HUES48 (cell line): ENCODE results near the gene TAPT1.
"Not testable (repeated sequence)": the region's sequence is repeated elsewhere in the genome, so short reads cannot be mapped to it uniquely, and the experiment has no call there.

Source experiments
- H3K27ac ChIP-seq: one replicate; pipeline ENCODE4 v1.7.0; 2013; ENCODE audit warnings: low read depth, low read length, inconsistent platforms
- H3K27me3 ChIP-seq: 2 replicates; pipeline ENCODE4 v1.6.1; 2013; ENCODE audit warnings: mild to moderate bottlenecking, low read length; ENCODE audit not compliant: control insufficient read depth, insufficient read depth
- H3K36me3 ChIP-seq: 2 replicates; pipeline ENCODE4 v1.6.1; 2013; ENCODE audit warnings: low read length; ENCODE audit not compliant: control insufficient read depth, insufficient read depth
- H3K4me1 ChIP-seq: 2 replicates; pipeline ENCODE4 v1.6.1; 2013; ENCODE audit warnings: mild to moderate bottlenecking, low read length; ENCODE audit not compliant: control insufficient read depth, insufficient read depth
- H3K4me3 ChIP-seq: 2 replicates; pipeline ENCODE4 v1.5.1; 2013; ENCODE audit warnings: mild to moderate bottlenecking, low read depth, low read length
- H3K9ac ChIP-seq: 2 replicates; pipeline ENCODE4 v1.6.1; 2013; ENCODE audit warnings: mild to moderate bottlenecking, low read depth, low read length, moderate library complexity
- H3K9me3 ChIP-seq: 2 replicates; pipeline ENCODE4 v1.6.1; 2013; ENCODE audit warnings: low read length; ENCODE audit not compliant: control insufficient read depth, insufficient read depth

Gene TAPT1

DNA sequence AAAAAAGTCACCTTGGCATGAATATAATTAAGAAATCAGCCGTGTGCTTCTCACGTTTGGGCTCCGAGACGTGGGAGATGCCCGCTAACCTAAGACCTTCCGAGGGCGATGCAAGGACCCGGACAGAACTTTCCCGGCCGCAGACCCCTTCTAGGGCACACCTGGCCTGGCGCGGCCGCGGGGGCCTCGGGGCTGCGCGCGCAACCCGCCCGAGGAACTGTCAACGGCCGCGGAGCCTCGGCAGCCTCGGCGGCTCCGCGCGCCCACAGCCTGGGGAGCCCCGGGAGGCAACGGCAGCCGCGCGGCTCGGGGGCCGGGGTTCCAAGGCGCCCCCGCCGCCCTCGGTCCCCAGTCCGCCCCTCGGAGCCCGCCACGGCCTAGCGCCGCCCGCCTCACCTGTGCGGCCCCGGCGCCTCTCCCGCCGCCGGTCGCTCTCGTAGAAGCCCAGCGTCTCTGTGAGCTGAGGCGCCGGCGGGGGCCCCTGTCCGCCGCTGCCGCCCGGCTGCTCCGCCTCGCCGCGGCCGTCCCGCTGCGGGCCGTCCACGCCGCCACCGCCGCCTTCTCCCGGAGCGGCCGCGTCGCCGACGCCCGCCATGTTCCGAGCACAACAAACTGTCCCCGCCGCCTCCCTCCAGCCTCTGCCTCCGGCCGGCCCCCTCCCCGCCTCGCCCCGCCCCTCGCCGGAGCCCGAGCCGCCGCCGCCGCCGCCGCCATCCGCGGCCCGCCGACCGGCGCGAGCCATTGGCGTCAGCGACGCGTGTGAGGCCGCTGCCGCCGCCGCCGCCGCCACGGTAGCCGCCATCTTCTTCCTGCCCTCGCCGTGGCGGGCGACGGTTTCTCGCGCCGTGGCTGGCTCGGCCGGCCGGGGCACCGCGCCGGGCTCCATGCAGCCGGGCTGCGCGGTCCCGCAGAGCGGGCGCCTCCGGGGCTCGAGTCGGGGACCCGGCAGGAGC, at the start of gene TAPT1:
Gene TAPT1, minus strand, starts transcription at position 609 of the 953 bp plus-strand sequence. Its CDS starts 14 bp downstream, at position 595.
- no peaks in the 10 kb centered on the region for H3K9me3 ChIP-seq
- peak within 1 kb of the TSS; percentile 88 for H3K9ac ChIP-seq
- peak within 1 kb of the TSS; percentile 92 for H3K27ac ChIP-seq
- no peaks in the 10 kb centered on the region for H3K27me3 ChIP-seq
- peaks cover 30% of the 10 kb centered on the region for H3K4me1 ChIP-seq
- no peaks in the 10 kb centered on the region for H3K36me3 ChIP-seq
- H3K4me3 ChIP-seq: peak within 1 kb of the TSS; percentile 70

GRCh38 chr4:16271411-16271810, 45.1 kb upstream of the TAPT1 start:
- Histone ChIP-seq H3K9ac (no peak overlapping the region), H3K36me3 (no peaks in the 10 kb centered on the region), H3K4me3 (no peak overlapping the region), H3K27me3 (no peaks in the 10 kb centered on the region), H3K27ac (no peak overlapping the region), H3K9me3 (0 out of 2 replicates have a peak, but pooled peaks cover 2% of the 10 kb centered on the region), H3K4me1 (no peaks in the 10 kb centered on the region)

GRCh38 chr4:16270454-16271328, 44.4 kb upstream of the TAPT1 start:
- Histone ChIP-seq H3K9ac (no peak overlapping the region), H3K36me3 (no peaks in the 10 kb centered on the region), H3K27me3 (no peaks in the 10 kb centered on the region), H3K9me3 (no peaks in the 10 kb centered on the region), H3K27ac (no peak overlapping the region), H3K4me1 (no peaks in the 10 kb centered on the region), H3K4me3 (no peak overlapping the region)

DNA sequence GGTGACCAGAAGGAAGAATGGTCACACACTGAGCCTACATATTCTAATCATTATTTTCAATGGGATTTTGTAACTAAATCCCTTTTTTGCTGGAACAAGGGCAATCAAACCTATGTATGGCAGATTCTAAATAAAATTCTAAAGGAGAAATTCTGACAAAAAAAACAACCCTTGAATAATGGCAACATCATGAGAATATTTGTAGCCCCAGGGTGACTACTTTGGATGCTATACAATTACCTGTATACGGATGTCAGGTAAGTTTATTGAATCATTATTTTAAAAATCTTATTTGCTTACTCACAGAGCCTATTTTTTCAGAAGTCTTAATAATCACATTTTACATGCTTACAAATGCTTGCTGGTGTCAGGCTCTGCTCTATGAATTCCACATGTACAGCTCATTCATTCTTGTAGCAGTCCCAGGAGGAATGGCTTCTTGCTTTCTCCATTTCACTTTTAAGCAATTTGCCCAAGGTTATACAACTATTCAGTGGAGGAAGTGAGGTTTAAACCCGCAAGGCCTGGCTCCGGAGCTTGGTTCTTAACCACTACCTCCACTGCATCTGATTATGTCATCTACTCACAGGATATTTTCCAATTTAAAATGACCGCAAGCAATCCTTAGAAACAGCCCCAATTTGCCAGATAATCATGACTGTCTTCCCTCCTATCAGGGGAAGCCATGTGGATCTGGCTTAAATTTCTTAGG, 43.6 kb upstream of the TAPT1 start:
- H3K4me3 ChIP-seq, H3K9ac ChIP-seq, H3K27me3 ChIP-seq, H3K9me3 ChIP-seq, H3K4me1 ChIP-seq, H3K36me3 ChIP-seq, H3K27ac ChIP-seq: not testable (repeated sequence)

GRCh38 chr4:16269240-16269639, 43.0 kb upstream of the TAPT1 start:
- H3K9me3 ChIP-seq: no peaks in the 10 kb centered on the region
- H3K9ac ChIP-seq: no peak overlapping the region
- no peak overlapping the region for H3K4me3 ChIP-seq
- H3K4me1 ChIP-seq: no peaks in the 10 kb centered on the region
- no peaks in the 10 kb centered on the region for H3K36me3 ChIP-seq
- H3K27ac ChIP-seq: no peak overlapping the region
- H3K27me3 ChIP-seq: no peaks in the 10 kb centered on the region

DNA sequence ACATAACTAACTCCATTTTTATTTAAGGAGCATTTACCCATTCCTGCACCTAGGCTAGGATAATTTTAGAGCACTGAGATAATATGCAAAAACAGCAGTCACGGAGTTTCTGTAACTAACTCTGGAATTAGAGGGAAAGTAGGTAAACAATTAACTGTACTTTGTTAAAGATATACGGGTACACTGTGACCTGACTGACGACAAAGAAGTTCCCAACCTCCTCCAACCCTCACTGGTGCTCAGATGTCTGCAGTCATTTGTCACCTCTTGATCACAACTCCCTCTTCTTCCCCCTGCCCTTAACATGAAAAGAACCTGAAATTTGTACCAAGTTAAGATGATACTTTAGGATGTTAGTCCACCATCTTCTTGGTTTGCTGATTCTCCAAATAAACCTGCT, 42.0 kb upstream of the TAPT1 start:
- no peaks in the 10 kb centered on the region for H3K9me3 ChIP-seq
- no peak overlapping the region for H3K9ac ChIP-seq
- no peak overlapping the region for H3K4me3 ChIP-seq
- H3K27ac ChIP-seq: no peak overlapping the region
- no peaks in the 10 kb centered on the region for H3K4me1 ChIP-seq
- no peaks in the 10 kb centered on the region for H3K27me3 ChIP-seq
- no peaks in the 10 kb centered on the region for H3K36me3 ChIP-seq

DNA sequence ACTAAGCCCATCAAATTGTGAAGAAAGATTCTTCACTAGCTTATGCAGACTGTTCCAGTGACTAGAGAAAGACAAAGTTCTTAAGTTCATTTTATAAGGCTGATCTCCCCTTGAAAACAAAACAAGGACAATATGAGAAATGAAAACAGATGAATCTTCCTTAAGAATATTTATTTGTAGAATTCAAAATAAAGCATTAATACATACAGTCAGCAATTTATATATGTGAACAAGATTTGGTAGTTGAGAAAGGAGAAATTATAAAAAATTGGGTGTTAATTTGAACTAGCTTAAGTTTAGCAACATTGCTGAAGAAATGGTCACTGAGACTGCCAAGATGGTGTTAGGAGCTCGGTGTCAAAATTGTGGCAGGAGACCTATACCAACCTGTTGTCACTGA, 41.4 kb upstream of the TAPT1 start:
- Histone ChIP-seq H3K9me3 (no peaks in the 10 kb centered on the region), H3K27ac (no peak overlapping the region), H3K9ac (no peak overlapping the region), H3K4me1 (no peaks in the 10 kb centered on the region), H3K27me3 (no peaks in the 10 kb centered on the region), H3K36me3 (no peaks in the 10 kb centered on the region), H3K4me3 (no peak overlapping the region)

DNA sequence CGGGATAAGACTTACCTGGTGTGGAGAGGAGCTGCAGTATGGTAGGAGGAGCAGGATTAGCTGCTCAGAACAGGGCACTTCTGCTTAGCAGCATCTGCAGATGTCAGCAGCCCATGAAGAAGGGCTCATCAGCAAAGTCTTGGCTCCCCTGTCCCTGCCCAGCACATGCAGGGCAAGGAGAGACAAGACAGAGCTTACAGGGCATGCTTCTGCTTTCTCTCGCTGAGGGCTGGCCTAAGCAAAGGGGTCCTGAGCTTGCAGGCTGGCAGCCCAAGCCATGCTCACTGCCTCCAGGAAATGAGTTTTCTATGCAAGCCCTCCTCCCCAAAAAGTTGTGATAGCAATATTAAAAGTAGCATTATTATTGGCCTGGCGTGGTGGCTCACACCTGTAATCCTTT, 39.5 kb upstream of the TAPT1 start:
- H3K9me3 ChIP-seq: no peaks in the 10 kb centered on the region
- no peaks in the 10 kb centered on the region for H3K4me1 ChIP-seq

DNA sequence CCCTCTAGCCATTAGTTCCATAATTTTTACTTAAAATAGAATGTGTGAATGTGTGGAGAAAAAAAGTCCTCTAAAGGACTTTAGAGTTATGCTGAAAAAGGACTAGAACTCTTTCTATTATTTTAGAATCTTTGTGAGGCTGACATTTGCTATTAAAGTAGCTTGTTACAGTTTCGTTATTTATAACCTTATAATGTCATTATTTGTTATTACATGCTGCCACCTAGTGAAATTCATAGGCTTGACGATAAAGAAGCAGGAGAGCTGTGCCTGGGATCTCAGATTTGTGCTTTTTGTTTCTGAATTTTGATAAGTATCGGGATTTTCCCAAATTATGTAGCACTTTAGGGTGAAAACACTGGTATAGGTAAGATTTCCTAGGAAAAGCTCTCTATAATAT, 38.5 kb upstream of the TAPT1 start:
- Histone ChIP-seq H3K9ac (no peak overlapping the region), H3K36me3 (no peaks in the 10 kb centered on the region), H3K9me3 (no peaks in the 10 kb centered on the region), H3K4me3 (no peak overlapping the region), H3K4me1 (no peaks in the 10 kb centered on the region), H3K27ac (no peak overlapping the region), H3K27me3 (no peaks in the 10 kb centered on the region)

More for the DNA sequence above, 39.5 kb upstream of the TAPT1 start:
- H3K36me3 ChIP-seq: no peaks in the 10 kb centered on the region
- H3K27ac ChIP-seq: no peak overlapping the region
- no peak overlapping the region for H3K4me3 ChIP-seq
- H3K9ac ChIP-seq: no peak overlapping the region
- H3K27me3 ChIP-seq: no peaks in the 10 kb centered on the region

GRCh38 chr4:16263056-16263455, 36.8 kb upstream of the TAPT1 start:
- no peaks in the 10 kb centered on the region for H3K4me1 ChIP-seq
- no peaks in the 10 kb centered on the region for H3K9me3 ChIP-seq
- H3K27ac ChIP-seq: no peak overlapping the region
- H3K4me3 ChIP-seq: no peak overlapping the region
- no peaks in the 10 kb centered on the region for H3K27me3 ChIP-seq
- no peaks in the 10 kb centered on the region for H3K36me3 ChIP-seq
- H3K9ac ChIP-seq: no peak overlapping the region
